PC-9 (cell line): ENCODE measurements around the gene PPP1R7. TPM values are rescaled to one million over a fixed set of nuclear protein-coding genes. Genes with fewer than 3 reads are reported as not detected.

Experiments
- BruUV-seq: library from RNA; stranded (reverse); fragments of 400-500 nt; replicated peaks from 2 replicates; lab custom pipeline; 2021; lab: Mats Ljungman, UMichigan
- CTCF ChIA-PET: fragments of 300-600 bp; sonication (Branson Sonifier 250); formaldehyde crosslinking; loops from one replicate; lab custom pipeline; 2022; ENCODE audit warnings: antibody characterized with exemption; lab: Charles Lee
- POLR2A ChIA-PET: fragments of 300-600 bp; sonication (Branson Sonifier 250); formaldehyde crosslinking; loops from one replicate; lab custom pipeline; 2022; ENCODE audit warnings: antibody characterized with exemption; ENCODE audit not compliant: unreplicated experiment; lab: Charles Lee
- DNase-seq, 2 experiments: peaks; one replicate each; pipeline versions ENCODE4 v3.0.0 to v3.0.0-alpha.2; 2015 to 2022; ENCODE audit warnings: mixed read lengths in 1 of 2
- H2AFZ ChIP-seq: fragments of 200-600 bp; sonication (generic); 2 replicates; pipeline ENCODE4 v1.8.1; 2017; ENCODE audit warnings: antibody characterized with exemption
- H3F3A ChIP-seq: fragments of 200-600 bp; sonication (generic); 2 replicates; pipeline ENCODE4 v1.8.1; 2017; ENCODE audit warnings: antibody characterized with exemption, mild to moderate bottlenecking, low read depth; ENCODE audit not compliant: insufficient read depth
- H3K27ac ChIP-seq: fragments of 200-600 bp; sonication (generic); 2 replicates; pipeline ENCODE4 v1.6.1; 2016; ENCODE audit warnings: mixed run types
- H3K27me3 ChIP-seq: fragments of 200-600 bp; sonication (generic); 2 replicates; pipeline ENCODE4 v1.6.1; 2016; ENCODE audit warnings: low read depth, mixed run types; ENCODE audit not compliant: insufficient read depth
- H3K36me3 ChIP-seq: fragments of 200-600 bp; sonication (generic); 2 replicates; pipeline ENCODE4 v1.6.1; 2016; ENCODE audit warnings: low read depth, mixed run types
- H3K4me1 ChIP-seq: fragments of 200-600 bp; sonication (generic); replicated peaks from 2 replicates; pipeline ENCODE4 v1.6.1; 2016; ENCODE audit warnings: mixed run types; ENCODE audit not compliant: insufficient read depth
- H3K4me2 ChIP-seq: fragments of 200-600 bp; sonication (generic); 2 replicates; pipeline ENCODE4 v1.6.1; 2017; ENCODE audit warnings: mixed run types
- H3K4me3 ChIP-seq: fragments of 200-600 bp; sonication (generic); 2 replicates; pipeline ENCODE4 v1.6.1; 2016; ENCODE audit warnings: mixed run types
- H3K79me2 ChIP-seq: fragments of 200-600 bp; sonication (generic); 2 replicates; pipeline ENCODE4 v1.6.1; 2017; ENCODE audit warnings: low read depth, mixed run types
- H3K9me2 ChIP-seq: fragments of 200-600 bp; sonication (generic); 2 replicates; pipeline ENCODE4 v1.8.1; 2017; ENCODE audit warnings: mild to moderate bottlenecking; ENCODE audit not compliant: insufficient read depth
- H3K9me3 ChIP-seq: fragments of 200-600 bp; sonication (generic); 2 replicates; pipeline ENCODE4 v1.8.1; 2016; ENCODE audit warnings: low read depth; ENCODE audit not compliant: insufficient read depth
- H4K20me1 ChIP-seq: fragments of 200-600 bp; sonication (generic); 2 replicates; pipeline ENCODE4 v1.8.1; 2017; ENCODE audit not compliant: insufficient read depth
- EZH2 ChIP-seq: fragments of 200-600 bp; sonication (generic); IDR thresholded peaks from 2 replicates; pipeline ENCODE4 v1.8.0; 2017; ENCODE audit warnings: antibody characterized with exemption, low read depth
- intact Hi-C: fragments of 100-400 bp; cut with micrococcal nuclease; formaldehyde crosslinking; loops from one replicate; pipeline ENCODE4 v1.10.0; 2022; ENCODE audit not compliant: unreplicated experiment
- total RNA-seq: library from RNA; stranded (reverse); gene quantifications from 2 replicates; pipeline ENCODE4 v1.2.3, GENCODE V29; 2021
- TF ChIP-seq, protein P1 (sequence below): fragments of 200-600 bp; sonication (generic); conservative IDR thresholded peaks from 2 replicates; pipeline ENCODE4 v1.6.1; 2017; ENCODE audit warnings: mixed run types, antibody characterized with exemption, mild to moderate bottlenecking, moderate library complexity

PPP1R7 gene
- total RNA-seq, 1 experiment from 2014 or later = 113 TPM

DNA sequence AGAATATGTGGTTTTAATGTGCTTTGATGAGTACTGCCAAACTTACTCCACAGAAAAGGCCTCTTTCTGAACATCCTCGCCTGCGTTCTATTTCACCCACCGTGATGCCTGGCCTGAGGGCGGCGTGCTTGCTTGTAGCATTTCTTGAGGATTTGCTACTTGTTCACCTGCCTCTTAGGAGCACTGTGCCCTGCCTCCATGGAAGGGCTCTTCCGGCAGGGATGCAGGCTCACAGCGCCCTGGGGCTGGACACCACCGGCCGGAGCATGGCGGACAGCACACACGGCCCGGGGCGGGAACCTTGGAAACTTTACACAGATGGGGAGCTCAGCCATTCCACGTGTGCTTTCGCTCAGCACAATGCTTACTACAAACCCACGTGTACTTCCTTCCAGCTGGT, 75.3 kb downstream of the PPP1R7 start:
- Histone ChIP-seq H3K27me3 (no peaks in the 10 kb centered on the region), H4K20me1 (peaks cover 45% of the 10 kb centered on the region), H3K36me3 (peaks cover 6% of the 10 kb centered on the region; the same call in 1 of the 2 replicates), H3F3A (peaks cover 22% of the 10 kb centered on the region; the same call in 1 of the 2 replicates), H3K4me3 (no peak overlapping the region), H2AFZ (no peak overlapping the region), H3K4me1 (no peaks in the 10 kb centered on the region), H3K9me2 (no peaks in the 10 kb centered on the region), H3K4me2 (no peak overlapping the region), H3K27ac (no peak overlapping the region), H3K9me3 (no peaks in the 10 kb centered on the region), H3K79me2 (no peaks in the 10 kb centered on the region)
- BruUV-seq = no TSS peak
- ChIA-PET POLR2A (interaction anchor here (0.6 kb wide), 1 partner anchor 327 kb away, joined by 3 read pairs; no protein-coding TSS in a partner anchor), CTCF (no interaction called here)
- intact Hi-C loops = no loop called here
- TF ChIP-seq EZH2 = no peak
- TF ChIP-seq, protein P1, sequence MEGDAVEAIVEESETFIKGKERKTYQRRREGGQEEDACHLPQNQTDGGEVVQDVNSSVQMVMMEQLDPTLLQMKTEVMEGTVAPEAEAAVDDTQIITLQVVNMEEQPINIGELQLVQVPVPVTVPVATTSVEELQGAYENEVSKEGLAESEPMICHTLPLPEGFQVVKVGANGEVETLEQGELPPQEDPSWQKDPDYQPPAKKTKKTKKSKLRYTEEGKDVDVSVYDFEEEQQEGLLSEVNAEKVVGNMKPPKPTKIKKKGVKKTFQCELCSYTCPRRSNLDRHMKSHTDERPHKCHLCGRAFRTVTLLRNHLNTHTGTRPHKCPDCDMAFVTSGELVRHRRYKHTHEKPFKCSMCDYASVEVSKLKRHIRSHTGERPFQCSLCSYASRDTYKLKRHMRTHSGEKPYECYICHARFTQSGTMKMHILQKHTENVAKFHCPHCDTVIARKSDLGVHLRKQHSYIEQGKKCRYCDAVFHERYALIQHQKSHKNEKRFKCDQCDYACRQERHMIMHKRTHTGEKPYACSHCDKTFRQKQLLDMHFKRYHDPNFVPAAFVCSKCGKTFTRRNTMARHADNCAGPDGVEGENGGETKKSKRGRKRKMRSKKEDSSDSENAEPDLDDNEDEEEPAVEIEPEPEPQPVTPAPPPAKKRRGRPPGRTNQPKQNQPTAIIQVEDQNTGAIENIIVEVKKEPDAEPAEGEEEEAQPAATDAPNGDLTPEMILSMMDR = no peak
- DNase-seq = no peak

DNA sequence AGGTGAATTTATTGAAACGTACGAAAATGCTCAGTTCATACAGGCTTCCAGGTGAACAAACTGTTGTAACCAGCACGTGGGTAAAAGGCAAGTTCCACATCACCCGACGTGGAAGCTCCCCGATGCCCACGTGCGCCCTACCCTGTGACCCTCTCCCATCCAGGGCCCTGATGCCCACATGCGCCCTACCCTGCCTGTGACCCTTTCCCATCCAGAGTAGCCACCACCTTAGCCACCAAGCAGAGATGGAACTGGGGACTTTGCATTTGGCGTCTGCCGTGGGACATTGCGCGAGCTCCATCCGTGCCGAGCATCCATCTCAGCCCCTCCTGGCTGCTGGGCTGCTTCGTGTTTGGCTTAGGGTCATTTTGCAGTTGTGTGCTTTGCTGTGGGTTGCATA, 75.7 kb downstream of the PPP1R7 start:
- no peak overlapping the region for H2AFZ ChIP-seq
- ChIA-PET CTCF (no interaction called here), POLR2A (interaction anchor here (0.6 kb wide), 1 partner anchor 328 kb away, joined by 3 read pairs; no protein-coding TSS in a partner anchor)
- peaks cover 49% of the 10 kb centered on the region for H4K20me1 ChIP-seq
- TF ChIP-seq EZH2 = no peak
- no TSS peak for BruUV-seq
- intact Hi-C loops = no loop called here
- no peaks in the 10 kb centered on the region for H3K9me3 ChIP-seq
- peaks cover 6% of the 10 kb centered on the region; the same call in 1 of the 2 replicates for H3K36me3 ChIP-seq
- no peaks in the 10 kb centered on the region for H3K79me2 ChIP-seq
- H3K9me2 ChIP-seq = no peaks in the 10 kb centered on the region
- no peak overlapping the region for H3K27ac ChIP-seq
- peaks cover 22% of the 10 kb centered on the region; the same call in 1 of the 2 replicates for H3F3A ChIP-seq
- no peak for DNase-seq
- no peaks in the 10 kb centered on the region for H3K4me1 ChIP-seq
- H3K27me3 ChIP-seq = no peaks in the 10 kb centered on the region
- no peak overlapping the region for H3K4me2 ChIP-seq
- no peak overlapping the region for H3K4me3 ChIP-seq

DNA sequence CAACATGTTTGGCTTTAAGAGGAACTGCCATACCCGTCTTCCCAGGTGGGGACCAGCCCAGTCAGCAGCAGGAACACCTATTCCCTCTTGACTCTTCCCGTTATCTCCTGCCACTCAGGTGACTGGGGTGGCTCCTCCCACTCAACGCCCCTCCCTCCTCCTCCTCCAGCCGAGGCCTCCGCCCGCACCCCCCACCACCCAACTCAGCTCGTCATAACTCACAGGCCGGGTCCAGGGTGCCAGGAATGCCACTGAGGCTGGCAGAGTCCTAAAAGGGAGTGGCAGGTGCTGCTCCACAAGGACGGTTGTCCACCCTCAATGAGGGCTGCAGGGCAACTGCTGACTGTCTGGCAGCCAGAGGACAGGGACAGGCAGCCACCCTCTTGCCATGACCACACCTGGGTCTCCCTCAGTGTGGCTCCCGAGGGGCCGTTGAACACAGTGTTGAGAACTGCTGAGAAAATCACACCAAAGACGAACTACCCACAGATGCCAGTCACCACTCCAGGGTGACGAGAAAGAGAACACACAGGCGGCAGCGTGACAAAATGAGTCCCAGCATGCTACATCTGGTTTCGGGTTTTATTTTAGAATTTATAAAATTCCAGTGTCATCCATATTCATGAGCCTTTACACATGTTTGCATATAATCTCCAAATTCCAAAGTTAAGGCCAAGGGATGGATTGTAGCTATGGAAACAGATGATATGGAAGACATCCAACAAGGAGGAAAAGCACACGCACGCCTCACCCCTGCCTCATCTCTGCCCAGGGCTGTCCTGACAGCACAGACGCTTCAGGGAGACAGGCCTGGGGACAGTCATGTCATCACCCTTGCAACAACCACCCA, 76.7 kb downstream of the PPP1R7 start:
- ChIA-PET CTCF (no interaction called here), POLR2A (interaction anchor here (0.5 to 0.7 kb wide), 3 partner anchors 119 to 387 kb away, joined by 3 read pairs; no protein-coding TSS in a partner anchor)
- H3K4me3 ChIP-seq = no peak overlapping the region
- H3K27me3 ChIP-seq = no peaks in the 10 kb centered on the region
- H3K79me2 ChIP-seq = no peaks in the 10 kb centered on the region
- H3K4me1 ChIP-seq = no peaks in the 10 kb centered on the region
- peaks cover 58% of the 10 kb centered on the region for H4K20me1 ChIP-seq
- no peak for TF ChIP-seq EZH2
- TF ChIP-seq, protein P1 = no peak
- peaks cover 12% of the 10 kb centered on the region; the same call in 1 of the 2 replicates for H3K36me3 ChIP-seq
- no peak for DNase-seq
- H3K9me2 ChIP-seq = no peaks in the 10 kb centered on the region
- H3F3A ChIP-seq = peaks cover 22% of the 10 kb centered on the region; the same call in 1 of the 2 replicates
- intact Hi-C loops = no loop called here
- no TSS peak for BruUV-seq
- H2AFZ ChIP-seq = no peak overlapping the region
- H3K27ac ChIP-seq = no peak overlapping the region
- H3K9me3 ChIP-seq = no peaks in the 10 kb centered on the region
- H3K4me2 ChIP-seq = no peak overlapping the region
